Left ventricle myocardium superior (tissue), 1 donor: ENCODE results near the gene AKIRIN1. TPM values are rescaled to one million over a fixed set of nuclear protein-coding genes. Genes with fewer than 3 reads are reported as not detected.
A peak's percentile ranks its signal among the peaks of the same experiment; 100 is the strongest.
"Not testable (repeated sequence)": the region's sequence is repeated elsewhere in the genome, so short reads cannot be mapped to it uniquely, and the experiment has no call there.

Experiments used
- ATAC-seq: fragments of 200-7000 bp; cut with Tn5 transposase; one replicate; pipeline ENCODE4 v1.9.1; 2020; ENCODE audit warnings: mild to moderate bottlenecking, moderate library complexity
- DNase-seq: peaks from one replicate; pipeline ENCODE4 v3.0.0-alpha.2; 2020
- intact Hi-C: fragments of 100-400 bp; cut with micrococcal nuclease; formaldehyde crosslinking; loops from one replicate; pipeline ENCODE4 v1.11.0; 2022
- total RNA-seq: library from RNA; stranded (reverse); fragmentation: NEBNext Ultra II Directional; extraction: Animal tissue kit (Norgen Biotek cat#: 25700); gene quantifications from one replicate; pipeline ENCODE4 v1.2.1, GENCODE V29; 2021
- donor health status: DM: no; HTN: yes; CAD: no; lungs with severe emphysema.

AKIRIN1 gene
- total RNA-seq, 1 donor from 2014 or later, result 66.4 TPM

DNA sequence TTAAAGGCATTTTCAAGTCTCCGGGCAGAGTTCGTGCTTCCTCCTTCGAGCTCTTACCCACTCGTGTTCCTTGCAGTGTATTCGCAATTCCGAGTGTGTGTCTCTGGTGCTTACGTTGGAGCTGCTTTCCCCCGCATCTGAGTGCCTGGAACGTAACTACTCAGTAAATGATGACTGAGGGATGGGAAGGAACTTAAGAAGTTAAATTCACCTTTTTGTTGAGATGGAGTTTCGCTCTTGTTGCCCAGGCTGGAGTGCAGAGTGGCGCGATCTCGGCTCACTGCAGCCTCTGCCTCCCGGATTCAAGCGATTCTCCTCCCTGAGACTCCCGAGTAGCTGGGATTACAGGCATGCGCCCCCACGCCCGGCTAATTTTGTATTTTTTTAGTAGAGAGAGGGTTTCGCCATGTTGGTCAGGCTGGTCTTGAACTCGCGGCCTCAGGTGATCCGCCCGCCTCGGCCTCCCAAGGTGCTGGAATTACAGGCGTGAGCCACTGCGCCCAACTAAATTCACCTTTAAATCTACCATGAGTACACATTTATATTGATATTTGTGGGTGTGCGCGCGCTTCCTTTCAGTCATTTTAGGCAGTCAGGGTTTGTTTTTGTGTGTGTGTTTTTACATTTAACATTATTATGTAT lies 35.9 kb downstream of the AKIRIN1 start:
- DNase-seq (no peak), ATAC-seq (no peak)
- intact Hi-C loops, result no loop called here

DNA sequence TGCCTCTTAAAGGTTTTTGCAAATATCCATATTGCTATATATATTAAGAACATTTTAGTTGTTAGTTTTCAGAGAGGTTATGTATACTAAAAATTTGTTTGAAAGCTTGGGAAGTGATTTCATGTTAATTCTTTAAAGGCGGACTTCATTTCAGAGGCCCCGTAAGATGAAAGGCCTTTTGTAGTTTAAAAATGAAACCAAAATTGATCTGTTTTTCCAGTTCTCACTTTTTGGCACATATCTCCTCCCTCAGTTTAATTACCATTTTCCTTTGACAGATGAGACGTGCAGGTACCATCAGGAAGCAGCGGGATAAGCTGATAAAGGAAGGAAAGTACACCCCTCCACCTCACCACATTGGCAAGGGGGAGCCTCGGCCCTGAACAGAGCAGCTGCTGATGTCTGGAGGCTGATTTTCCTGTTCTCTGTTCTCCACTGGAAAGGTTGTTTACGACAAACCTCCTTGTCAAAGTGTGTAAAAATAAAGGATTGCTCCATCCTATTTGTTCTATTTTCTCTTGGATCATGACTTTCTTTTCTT lies 43.1 kb downstream of the AKIRIN1 start:
- ATAC-seq, result no peak
- intact Hi-C loops, result no loop called here
- no peak for DNase-seq

DNA sequence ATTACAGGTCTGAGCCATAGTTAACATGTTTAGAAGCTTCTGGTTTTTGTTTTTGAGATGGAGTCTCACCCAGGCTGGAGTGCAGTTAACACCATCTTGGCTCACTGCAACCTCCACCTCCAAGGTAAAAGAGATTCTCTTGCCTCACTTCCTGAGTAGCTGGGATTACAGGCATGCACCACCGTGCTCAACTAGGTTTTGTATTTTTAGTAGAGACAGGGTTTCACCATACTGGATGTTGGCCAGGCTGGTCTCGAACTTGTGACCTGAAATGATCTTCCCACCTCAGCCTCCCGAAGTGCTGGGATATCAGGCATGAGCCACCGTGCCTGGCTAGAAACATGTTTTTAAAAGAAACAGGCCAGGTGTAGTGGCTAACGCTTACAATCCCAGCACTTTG lies 45.6 kb downstream of the AKIRIN1 start:
- ATAC-seq (no peak), DNase-seq (no peak)
- intact Hi-C loops, result no loop called here

DNA sequence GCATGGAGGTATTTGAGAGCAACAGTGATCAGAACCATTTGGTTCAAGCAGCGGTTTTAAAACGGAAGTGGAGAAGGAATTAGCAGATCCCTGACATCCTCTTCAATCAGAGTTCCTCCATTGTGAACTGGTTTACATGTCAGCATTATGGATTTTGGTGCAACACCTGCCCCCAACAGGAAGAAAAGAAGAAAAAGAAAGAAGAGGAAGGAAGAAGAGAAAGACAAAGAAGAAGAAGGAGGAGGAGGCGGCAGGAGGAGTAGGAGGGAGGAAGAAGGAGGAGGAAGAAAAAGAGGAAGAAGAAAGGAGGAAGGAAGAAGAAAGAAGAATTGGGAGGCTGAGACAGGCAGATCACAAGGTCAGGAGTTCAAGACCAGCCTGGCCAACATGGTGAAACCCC lies 52.4 kb downstream of the AKIRIN1 start:
- intact Hi-C loops, result no loop called here
- ATAC-seq, result no peak
- no peak for DNase-seq

DNA sequence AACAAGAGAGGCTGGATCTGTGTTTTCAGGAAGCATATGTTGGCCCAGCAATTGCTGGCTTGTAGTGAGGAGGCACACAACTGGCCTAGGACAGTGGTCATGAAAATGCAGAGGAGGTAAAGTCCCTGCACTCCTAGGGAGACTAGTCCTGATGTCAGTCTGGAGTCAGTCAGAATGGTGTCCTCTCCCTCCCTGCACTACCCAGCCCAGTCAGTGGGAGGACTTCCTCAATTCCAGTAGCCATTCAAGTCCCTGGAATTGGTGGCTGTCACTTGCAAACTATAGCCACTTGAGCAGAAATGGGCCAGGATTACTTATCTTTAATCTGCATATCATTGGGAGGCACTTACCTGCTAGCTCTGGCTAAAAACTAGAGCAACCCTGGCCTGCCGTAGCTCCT lies 53.7 kb downstream of the AKIRIN1 start:
- ATAC-seq (no peak), DNase-seq (no peak)
- intact Hi-C loops, result no loop called here

DNA sequence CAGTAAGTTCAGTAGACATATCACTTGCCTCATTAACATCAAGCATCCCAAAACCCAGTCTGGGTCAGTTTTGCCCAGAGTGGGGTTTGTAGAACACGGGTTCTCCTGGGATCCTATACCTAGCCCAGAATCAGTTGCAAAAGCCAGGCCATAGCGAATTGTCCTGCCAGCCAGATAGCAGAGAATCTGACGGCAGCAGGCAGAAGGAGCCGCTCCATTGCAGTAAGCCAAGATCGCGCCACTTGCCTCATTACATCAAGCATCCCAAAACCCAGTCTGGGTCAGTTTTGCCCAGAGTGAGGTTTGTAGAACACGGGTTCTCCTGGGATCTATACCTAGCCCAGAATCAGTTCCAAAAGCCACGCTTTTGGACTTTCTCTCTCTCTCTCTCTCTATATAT lies 54.2 kb downstream of the AKIRIN1 start:
- intact Hi-C loops, result no loop called here

DNA sequence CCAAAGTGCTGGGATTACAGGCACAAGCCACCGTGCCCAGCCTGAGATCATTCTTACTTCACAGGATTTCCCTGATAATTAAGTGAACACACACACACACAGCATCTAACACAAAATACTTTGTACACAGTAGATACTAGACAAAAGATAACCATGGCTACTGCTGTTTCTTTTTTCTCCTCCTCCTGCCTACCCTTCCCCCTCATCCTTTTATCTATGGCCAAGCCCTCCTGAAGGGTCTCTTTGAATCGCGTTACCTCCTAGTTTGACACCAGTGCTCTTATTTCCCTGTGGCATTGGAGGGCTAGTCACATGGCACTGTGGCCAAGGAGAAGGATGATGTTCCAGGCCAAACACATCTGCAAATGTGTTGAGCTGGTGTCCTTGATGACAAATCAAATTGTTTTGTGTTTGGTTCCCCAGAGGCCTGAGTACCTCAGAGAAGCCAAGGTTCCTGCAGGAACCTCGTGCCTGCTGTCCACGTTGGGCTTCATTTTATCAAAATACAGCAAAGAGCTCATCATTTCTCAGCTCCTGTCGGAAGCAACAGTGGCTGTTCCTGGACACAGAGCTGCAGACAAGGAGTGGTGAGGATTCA lies 55.6 kb downstream of the AKIRIN1 start:
- intact Hi-C loops, result no loop called here
- DNase-seq (no peak), ATAC-seq (peak; percentile 10)

More for the DNA sequence above, 54.2 kb downstream of the AKIRIN1 start:
- DNase-seq (no peak), ATAC-seq (no peak)

DNA sequence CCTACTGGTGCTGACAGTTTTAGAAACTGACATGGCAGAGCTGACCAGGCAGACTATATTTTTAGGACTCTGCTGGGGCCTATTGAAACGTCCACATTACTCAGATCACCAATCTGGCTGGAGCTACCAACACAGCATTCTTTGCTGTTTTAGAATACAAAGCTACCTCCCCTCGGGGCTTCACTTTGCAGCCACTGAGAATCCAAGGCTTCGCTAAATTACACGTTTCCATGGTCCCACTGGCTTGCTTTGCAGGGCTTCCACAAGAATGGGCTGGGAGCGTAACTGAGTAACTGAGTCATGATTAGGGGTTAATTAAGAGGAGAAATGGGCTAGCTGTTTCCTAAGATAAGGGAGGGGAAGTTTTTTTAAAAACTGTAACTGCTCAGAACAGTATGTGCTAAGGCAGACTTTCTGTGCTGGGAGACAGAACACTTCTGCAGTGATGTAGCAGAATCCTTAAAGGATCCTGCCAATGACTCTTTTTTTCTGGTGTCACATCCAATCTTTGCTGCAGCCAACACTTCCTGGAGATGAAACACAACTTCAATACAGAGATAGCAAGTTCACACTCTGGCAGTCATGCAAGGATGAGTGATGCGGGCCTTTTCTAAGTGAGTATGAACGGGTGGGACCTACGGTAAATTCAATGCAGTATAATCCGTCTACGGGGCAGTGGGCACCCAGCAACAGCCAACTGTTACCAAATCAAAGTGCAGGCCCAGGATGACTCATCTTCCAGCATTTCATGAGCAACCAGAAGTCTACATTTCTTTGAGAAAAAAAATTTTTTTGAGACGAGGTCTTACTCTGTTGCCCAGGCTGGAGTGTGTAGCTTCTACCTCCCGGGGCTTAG lies 56.5 kb downstream of the AKIRIN1 start:
- DNase-seq, result no peak
- ATAC-seq, result peak; percentile 85

DNA sequence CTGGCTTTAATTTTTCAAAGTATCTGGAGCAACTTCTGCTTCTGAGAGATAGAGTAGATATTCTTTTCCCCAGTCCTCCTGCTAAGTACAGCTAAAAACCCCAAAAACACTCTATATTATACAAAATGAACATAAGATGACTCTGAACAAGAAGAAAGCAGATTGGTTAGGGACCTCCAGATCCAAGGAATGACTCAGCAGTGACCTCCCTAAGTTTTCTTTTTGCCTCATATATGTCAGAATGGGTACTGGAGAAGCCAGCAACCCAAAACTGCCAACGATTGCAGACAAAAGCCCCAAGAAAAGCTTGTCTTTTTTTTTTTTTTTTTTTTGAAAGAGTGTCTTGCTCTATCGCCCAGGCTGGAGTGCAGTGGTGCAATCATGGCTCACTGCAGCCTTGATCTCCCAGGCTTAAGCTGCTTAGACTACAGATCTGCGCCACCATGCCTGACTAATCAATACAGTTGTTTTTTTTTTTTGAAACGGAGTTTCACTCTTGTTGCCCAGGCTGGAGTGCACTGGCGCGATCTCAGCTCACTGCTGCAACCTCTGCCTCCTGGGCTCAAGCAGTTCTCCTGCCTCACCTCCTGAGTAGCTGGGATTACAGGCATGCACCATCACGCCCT lies 57.8 kb downstream of the AKIRIN1 start:
- no peak for DNase-seq
- no peak for ATAC-seq
- intact Hi-C loops, result no loop called here

More for the DNA sequence above, 56.5 kb downstream of the AKIRIN1 start:
- intact Hi-C loops, result no loop called here

DNA sequence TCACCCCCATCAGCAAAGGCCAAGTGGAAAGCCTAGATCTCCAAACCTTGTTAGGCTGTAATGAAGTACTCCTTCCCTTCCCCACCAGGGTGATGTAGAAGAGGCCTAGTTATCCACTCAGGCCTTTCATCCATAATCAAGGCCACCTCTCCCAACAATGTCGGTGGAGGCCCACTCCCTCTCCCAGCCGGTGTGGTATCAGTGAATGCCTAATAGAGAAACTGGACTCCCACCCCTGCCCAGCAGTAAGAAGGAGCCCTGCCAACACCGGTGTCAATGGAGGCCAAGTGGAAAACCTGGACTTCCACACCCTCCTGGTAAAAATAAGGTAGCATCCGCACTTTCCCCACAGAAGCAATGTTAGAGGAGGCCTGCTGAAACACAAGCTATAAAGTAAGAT lies 58.9 kb downstream of the AKIRIN1 start:
- no peak for DNase-seq
- ATAC-seq, result no peak
- intact Hi-C loops, result no loop called here

DNA sequence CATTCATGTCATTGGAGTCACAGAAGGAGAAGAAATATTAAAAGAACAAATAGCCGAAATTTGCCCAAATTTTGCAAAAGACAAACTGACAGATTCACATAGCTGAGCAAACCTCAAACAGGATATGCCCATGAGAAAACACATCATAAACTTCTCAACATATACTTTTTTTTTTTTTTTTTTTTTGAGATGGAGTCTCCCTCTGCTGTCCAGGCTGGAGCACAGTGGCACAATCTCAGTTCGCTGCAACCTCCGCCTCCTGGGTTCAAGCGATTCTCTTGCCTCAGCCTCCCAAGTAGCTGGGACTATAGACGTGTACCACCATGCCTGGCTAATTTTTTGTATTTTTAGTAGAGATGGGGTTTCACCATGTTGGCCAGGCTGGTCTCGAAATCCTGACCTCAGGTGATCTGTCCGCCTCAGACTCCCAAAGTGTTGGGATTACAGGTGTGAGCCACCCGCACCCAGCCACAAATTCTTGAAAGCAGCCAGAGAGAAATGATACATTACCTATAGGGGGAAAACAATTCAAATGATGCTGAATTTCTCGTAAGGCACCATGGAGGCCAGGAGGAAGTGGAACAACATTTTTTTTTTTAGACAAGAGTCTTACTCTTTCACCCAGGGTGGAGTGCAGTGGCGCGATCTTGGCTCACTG lies 60.2 kb downstream of the AKIRIN1 start:
- ATAC-seq, DNase-seq, intact Hi-C loops: not testable (repeated sequence)

DNA sequence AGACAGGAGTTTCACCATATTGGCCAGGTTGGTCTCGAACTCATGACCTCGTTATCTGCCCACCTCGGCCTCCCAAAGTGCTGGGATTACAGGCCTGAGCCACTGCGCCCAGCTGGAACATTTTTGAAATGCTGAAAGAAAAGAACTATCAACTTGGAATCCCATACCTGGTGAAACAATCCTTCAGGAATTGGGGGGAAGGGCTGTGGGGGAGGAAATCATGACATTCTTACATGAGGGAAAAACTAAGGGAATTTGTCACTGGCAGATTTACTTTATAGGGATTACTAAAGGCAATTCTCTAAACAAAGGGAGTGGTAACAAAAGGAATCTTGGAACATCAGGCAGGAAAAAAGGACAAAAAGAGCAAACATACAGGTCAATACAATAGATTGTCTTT lies 60.9 kb downstream of the AKIRIN1 start:
- no peak for ATAC-seq
- DNase-seq, result no peak
- intact Hi-C loops, result no loop called here

DNA sequence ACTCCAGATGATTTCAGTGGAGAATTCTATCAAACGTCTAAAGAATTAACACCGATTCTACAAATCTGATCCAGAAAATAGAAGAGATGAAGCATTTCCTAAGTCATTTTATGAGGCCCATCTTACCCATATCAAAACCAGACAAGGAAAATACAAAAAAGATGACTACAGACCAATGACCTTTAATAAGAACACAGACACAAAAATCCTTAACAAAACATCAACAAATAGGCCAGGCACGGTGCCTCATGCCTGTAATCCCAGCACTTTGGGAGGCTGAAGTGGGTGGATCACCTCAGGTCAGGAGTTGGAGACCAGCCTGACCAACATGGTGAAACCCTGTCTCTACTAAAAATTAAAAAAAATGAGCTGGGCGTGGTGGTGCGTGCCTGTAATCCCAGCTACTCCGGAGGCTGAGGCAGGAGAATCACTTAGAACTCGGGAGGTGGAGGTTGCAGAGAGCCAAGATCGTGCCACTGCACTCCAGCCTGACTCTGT lies 64.2 kb downstream of the AKIRIN1 start:
- intact Hi-C loops, ATAC-seq, DNase-seq: not testable (repeated sequence)

Other genes starting within 250 kb of the AKIRIN1 start
- gene RRAGC, start 131.5 kb upstream of the AKIRIN1 start, total RNA-seq, result 23.2 TPM
- gene MYCBP, start 117.9 kb upstream of the AKIRIN1 start, total RNA-seq, result 16.7 TPM
- gene GJA9, start 109.7 kb upstream of the AKIRIN1 start, total RNA-seq, result not detected
- gene RHBDL2, start 49.4 kb upstream of the AKIRIN1 start, total RNA-seq, result not detected
- gene NDUFS5, start 35.1 kb downstream of the AKIRIN1 start, total RNA-seq, result 782 TPM
- gene MACF1, start 213.4 kb downstream of the AKIRIN1 start, total RNA-seq, result 239 TPM